HepG2 (cell line): ENCODE measurements around the gene TMEM74B. TPM values are rescaled to one million over a fixed set of nuclear protein-coding genes. Genes with fewer than 3 reads are reported as not detected.
A peak's percentile ranks its signal among the peaks of the same experiment; 100 is the strongest.

Source experiments
- ATAC-seq: fragments of 200-7000 bp; cut with Tn5 transposase; 3 replicates; pipeline ENCODE4 v1.9.1; 2020; ENCODE audit warnings: mild to moderate bottlenecking, moderate library complexity
- BruUV-seq: library from RNA; stranded (reverse); fragments of 400-500 nt; replicated peaks from 2 replicates; lab custom pipeline; 2021; lab: Mats Ljungman, UMichigan
- CTCF ChIA-PET: fragments of 300-600 bp; formaldehyde crosslinking; extraction: SDS; loops from one replicate; lab custom pipeline; 2021; ENCODE audit warnings: low total read pairs, inconsistent platforms, low intra/inter-chr PET ratio; lab: Yijun Ruan, JAX
- POLR2A ChIA-PET: fragments of 350-600 bp; sonication (Branson Sonifier 250); formaldehyde crosslinking; loops from one replicate; lab custom pipeline; 2020; ENCODE audit warnings: antibody characterized with exemption, inconsistent platforms; lab: Yijun Ruan, JAX
- DNase-seq: peaks from one replicate; pipeline ENCODE4 v3.0.0-alpha.2; 2015; ENCODE audit warnings: low spot score
- FAIRE-seq: peaks from 3 replicates; lab custom pipeline; 2011; peaks lifted over from hg19 to GRCh38; lab: Jason Lieb, UNC
- H2AFZ ChIP-seq: one replicate; pipeline ENCODE4 v1.6.1; 2011; ENCODE audit warnings: low read length, inconsistent platforms
- H3K27ac ChIP-seq: fragments of 300-600 bp; 3 replicates; pipeline ENCODE4 v1.8.0; 2011; ENCODE audit warnings: mixed run types, mild to moderate bottlenecking, mixed read lengths, low read length, inconsistent platforms; ENCODE audit not compliant: insufficient read depth; ENCODE audit errors: extremely low read length
- H3K27me3 ChIP-seq, 2 experiments: fragments of 200-600 bp in 1 of 2; 2 replicates in 1 of 2; 3 replicates in 1 of 2; pipeline versions ENCODE4 v1.6.0 to v1.8.0; 2011; ENCODE audit warnings: low read length in 2 of 2, mild to moderate bottlenecking in 2 of 2, moderate library complexity in 2 of 2, inconsistent platforms in 1 of 2; ENCODE audit not compliant: insufficient read depth in 2 of 2, control insufficient read depth in 1 of 2
- H3K36me3 ChIP-seq, 2 experiments: fragments of 200-600 bp in 1 of 2; replicated peaks in 1 of 2; 2 replicates in 1 of 2; 3 replicates in 1 of 2; pipeline versions ENCODE4 v1.5.1 to v1.8.0; 2011; ENCODE audit warnings: low read length in 2 of 2, inconsistent platforms in 1 of 2; ENCODE audit not compliant: insufficient read depth in 2 of 2, control insufficient read depth in 1 of 2
- H3K4me1 ChIP-seq: 2 replicates; pipeline ENCODE4 v1.5.1; 2012; ENCODE audit warnings: low read length, inconsistent platforms; ENCODE audit not compliant: insufficient read depth
- H3K4me2 ChIP-seq: 2 replicates; pipeline ENCODE4 v1.6.0; 2011; ENCODE audit warnings: low read depth, low read length, inconsistent platforms
- H3K4me3 ChIP-seq, 3 experiments: fragments of 200-600 bp in 1 of 3; sonication (generic), shearing (Covaris generic) in 1 of 3; replicated peaks in 1 of 3; 2 replicates each; pipeline ENCODE4 v1.5.1; 2011 to 2016; ENCODE audit warnings: low read length in 3 of 3, inconsistent platforms in 2 of 3, low read depth in 2 of 3, mild to moderate bottlenecking in 2 of 3, control low read depth in 1 of 3, mixed read lengths in 1 of 3; ENCODE audit not compliant: insufficient read depth in 1 of 3
- H3K79me2 ChIP-seq: one replicate; pipeline ENCODE4 v1.6.1; 2011; ENCODE audit warnings: low read length, inconsistent platforms; ENCODE audit not compliant: insufficient read depth
- H3K9ac ChIP-seq: 2 replicates; pipeline ENCODE4 v1.6.0; 2011; ENCODE audit warnings: mild to moderate bottlenecking, low read depth, low read length, inconsistent platforms; ENCODE audit not compliant: insufficient read depth
- H3K9me3 ChIP-seq: 2 replicates; pipeline ENCODE4 v1.5.1; 2012; ENCODE audit warnings: mild to moderate bottlenecking, low read length
- H4K20me1 ChIP-seq: 2 replicates; pipeline ENCODE4 v1.6.0; 2011; ENCODE audit warnings: inconsistent platforms, mild to moderate bottlenecking, low read length, moderate library complexity; ENCODE audit not compliant: insufficient read depth
- CEBPB ChIP-seq: IDR thresholded peaks from 2 replicates; pipeline ENCODE4 v1.6.1; 2011; ENCODE audit warnings: low read depth, low read length, improper control_type of control experiment, borderline replicate concordance
- ISL2 ChIP-seq: sonication (generic); formaldehyde crosslinking; IDR thresholded peaks from 2 replicates; pipeline ENCODE4 v1.5.0; 2020; ENCODE audit warnings: missing genetic modification reagents
- KDM4B ChIP-seq: sonication (generic); formaldehyde crosslinking; IDR thresholded peaks from 2 replicates; pipeline ENCODE4 v1.4.0; 2020; ENCODE audit warnings: missing genetic modification reagents
- MIER2 ChIP-seq: IDR thresholded peaks from 2 replicates; pipeline ENCODE4 v1.6.1; 2016; ENCODE audit warnings: missing biosample characterization, missing genetic modification reagents
- POLR2A ChIP-seq, 2 experiments: IDR thresholded peaks; 2 replicates each; pipeline ENCODE4 v1.6.1; 2011; ENCODE audit warnings: low read depth in 2 of 2, low read length in 2 of 2, mild to moderate bottlenecking in 1 of 2, moderate library complexity in 1 of 2; ENCODE audit not compliant: insufficient read depth in 1 of 2
- POLR2AphosphoS2 ChIP-seq: IDR thresholded peaks from 2 replicates; pipeline ENCODE4 v1.6.1; 2011; ENCODE audit warnings: low read depth, low read length, improper control_type of control experiment
- RBM22 ChIP-seq: fragments of 200-400 bp; formaldehyde crosslinking; optimal IDR thresholded peaks from 2 replicates; pipeline ENCODE3; 2017; ENCODE audit warnings: mild to moderate bottlenecking, low read length, moderate library complexity
- SIX4 ChIP-seq: sonication (generic); formaldehyde crosslinking; IDR thresholded peaks from 2 replicates; pipeline ENCODE4 v1.4.0; 2020; ENCODE audit warnings: missing genetic modification reagents
- SOX13 ChIP-seq, 3 experiments: fragments of 450-650 bp in 1 of 3; sonication (generic) in 1 of 3; formaldehyde crosslinking in 1 of 3; IDR thresholded peaks in 2 of 3; conservative IDR thresholded peaks in 1 of 3; 2 replicates each; pipeline versions ENCODE4 v1.5.0 to v1.6.1; 2016 to 2020; ENCODE audit warnings: antibody characterized with exemption in 1 of 3, mild to moderate bottlenecking in 1 of 3, missing compliant biosample characterization in 1 of 3, missing genetic modification reagents in 1 of 3, moderate library complexity in 1 of 3
- TMF1 ChIP-seq: sonication (generic); formaldehyde crosslinking; IDR thresholded peaks from 2 replicates; pipeline ENCODE4 v1.8.1; 2022; ENCODE audit warnings: low read depth, missing genetic modification reagents
- ZBTB7B ChIP-seq: sonication (generic); formaldehyde crosslinking; IDR thresholded peaks from 2 replicates; pipeline ENCODE4 v1.4.0; 2020; ENCODE audit warnings: missing genetic modification reagents
- ZFAT ChIP-seq: sonication (generic); formaldehyde crosslinking; conservative IDR thresholded peaks from 2 replicates; pipeline ENCODE4 v1.8.1; 2023; ENCODE audit warnings: missing genetic modification reagents, inconsistent platforms
- ZFP91 ChIP-seq: sonication (generic); formaldehyde crosslinking; IDR thresholded peaks from 2 replicates; pipeline ENCODE4 v1.9.0; 2022; ENCODE audit warnings: missing genetic modification reagents, mild to moderate bottlenecking, borderline replicate concordance
- ZNF101 ChIP-seq: sonication (generic); formaldehyde crosslinking; IDR thresholded peaks from 2 replicates; pipeline ENCODE4 v1.4.0; 2020; ENCODE audit warnings: mild to moderate bottlenecking, low read depth, missing genetic modification reagents, borderline replicate concordance
- ZNF354B ChIP-seq: sonication (generic); formaldehyde crosslinking; IDR thresholded peaks from 2 replicates; pipeline ENCODE4 v1.8.0; 2022; ENCODE audit warnings: mild to moderate bottlenecking, missing genetic modification reagents
- ZNF484 ChIP-seq: sonication (generic); formaldehyde crosslinking; IDR thresholded peaks from 2 replicates; pipeline ENCODE4 v1.5.1; 2020; ENCODE audit warnings: mild to moderate bottlenecking, low read depth, missing genetic modification reagents, borderline replicate concordance
- ZNF776 ChIP-seq: sonication (generic); formaldehyde crosslinking; IDR thresholded peaks from 2 replicates; pipeline ENCODE4 v1.4.0; 2020; ENCODE audit warnings: mild to moderate bottlenecking, missing genetic modification reagents
- ZSCAN30 ChIP-seq: sonication (generic); formaldehyde crosslinking; IDR thresholded peaks from 2 replicates; pipeline ENCODE4 v1.5.0; 2020; ENCODE audit warnings: mild to moderate bottlenecking, missing genetic modification reagents
- WGBS: methylation state at CpG from one replicate; pipeline ENCODE4 v1.1.6; 2017; ENCODE audit warnings: low lambda C conversion rate; 5-methylcytosine and 5-hydroxymethylcytosine counted together
- in situ Hi-C: cut with HindIII; loops from 2 replicates; pipeline ENCODE4 v1.10.0; 2017; ENCODE audit warnings: low pct_unique_long_range_greater_than_20kb; ENCODE audit not compliant: extremely low pct_ligation_motif_present
- intact Hi-C: fragments of 100-400 bp; cut with micrococcal nuclease; formaldehyde crosslinking; loops from one replicate; pipeline ENCODE4 v1.10.0; 2022; ENCODE audit not compliant: unreplicated experiment
- polyA plus RNA-seq, 8 experiments: library from polyadenylated mRNA; depleted of rRNA in 3 of 8; stranded (reverse) in 7 of 8; unstranded in 1 of 8; fragments of >200 nt; fragmentation: Illumina TruSeq in 4 of 8; extraction: Trizol in 4 of 8; gene quantifications; 2 replicates each; pipeline versions ENCODE4 v1.2.1 to v1.2.3, GENCODE V29; 2011 to 2016; ENCODE audit warnings: low read depth in 4 of 8, missing spikeins in 1 of 8, mixed read lengths in 1 of 8; ENCODE audit not compliant: insufficient read depth in 1 of 8
- total RNA-seq, 5 experiments: library from RNA; depleted of rRNA; stranded (reverse); fragments of >200 nt; fragmentation: Illumina TruSeq; extraction: Trizol; gene quantifications; 2 replicates each; pipeline ENCODE4 v1.2.3, GENCODE V29; 2016; ENCODE audit warnings: low read depth in 1 of 5

TMEM74B gene
- total and polyA plus RNA-seq, 2 of the 13 experiments (the other 11 are each of a cell fraction or from before 2014, with no cell fraction given): 4.7 to 18.4 TPM

- Histone ChIP-seq H4K20me1 (peaks cover 20% of the 10 kb centered on the region; the same call in 1 of the 2 replicates), H3K4me3 (no peak overlapping the region), H3K9me3 (no peaks in the 10 kb centered on the region), H2AFZ (no peak overlapping the region), H3K27me3 (no peaks in the 10 kb centered on the region), H3K9ac (no peak overlapping the region), H3K36me3 (peaks cover 49 to 78% of the 10 kb centered on the region in 2 experiments), H3K4me1 (peaks cover 16% of the 10 kb centered on the region), H3K4me2 (no peak overlapping the region), H3K27ac (no peak overlapping the region), H3K79me2 (no peaks in the 10 kb centered on the region)
- BruUV-seq: no TSS peak
- WGBS: 97% methylated on average over 5 of the region's 5 CpGs
- ATAC-seq (no peak), DNase-seq (no peak), FAIRE-seq (no peak)
- TF ChIP-seq POLR2AphosphoS2: 0 out of 2 replicates have a peak, but pooled peaks have one; percentile 27
- TF ChIP-seq ZFAT (CRISPR knock-in tag): no peak
- TF ChIP-seq RBM22: peak; percentile 64
- TF ChIP-seq POLR2A (IDR thresholded peaks at IDR 0.05; ENCODE audit: insufficient read depth in 1 of 2, low read depth in 2 of 2, low read length in 2 of 2): peak in 1 of 2 experiments; percentile 52; a peak in 1 of 4 replicates
- no peak for TF ChIP-seq ZBTB7B (CRISPR knock-in tag)
- intact Hi-C loops: no loop called here
- in situ Hi-C loops: no loop called here
- POLR2A ChIA-PET: no interaction called here
- CTCF ChIA-PET: no interaction called here
Observed at GRCh38 chr20:1169224-1169623, 15.6 kb downstream of the TMEM74B start.

GRCh38 chr20:1166948-1167720 lies 17.6 kb downstream of the TMEM74B start:
- peak; percentile 42 for FAIRE-seq
- no peaks in the 10 kb centered on the region for H3K9me3 ChIP-seq
- H3K27ac ChIP-seq: no peak overlapping the region
- no peak overlapping the region for H3K4me3 ChIP-seq
- H4K20me1 ChIP-seq: peaks cover 14% of the 10 kb centered on the region; the same call in 1 of the 2 replicates
- H3K4me1 ChIP-seq: peaks cover 16% of the 10 kb centered on the region
- intact Hi-C loops: no loop called here
- in situ Hi-C loops: no loop called here
- H2AFZ ChIP-seq: no peak overlapping the region
- H3K36me3 ChIP-seq: peaks cover 63 to 93% of the 10 kb centered on the region in 2 experiments
- 97% methylated on average over 1 of the region's 1 CpG for WGBS
- CTCF ChIA-PET: no interaction called here
- H3K27me3 ChIP-seq: no peaks in the 10 kb centered on the region
- POLR2A ChIA-PET: no interaction called here
- no TSS peak for BruUV-seq
- DNase-seq: no peak
- H3K4me2 ChIP-seq: no peak overlapping the region
- no peak for ATAC-seq
- no peaks in the 10 kb centered on the region for H3K79me2 ChIP-seq
- no peak overlapping the region for H3K9ac ChIP-seq
- no peak for TF ChIP-seq ZNF101 (CRISPR knock-in tag)
- no peak for TF ChIP-seq CEBPB
- no peak for TF ChIP-seq MIER2 (CRISPR knock-in tag)
- TF ChIP-seq ZFP91 (CRISPR knock-in tag): no peak
- TF ChIP-seq SOX13 (IDR thresholded peaks at IDR 0.05): no peak
- TF ChIP-seq SOX13 (CRISPR knock-in tag; conservative IDR thresholded peaks at IDR 0.05 in 1 of 2, IDR thresholded peaks at IDR 0.05 in 1 of 2): no peak
- no peak for TF ChIP-seq SIX4 (CRISPR knock-in tag)
- TF ChIP-seq ZSCAN30: no peak
- TF ChIP-seq KDM4B: no peak
- no peak for TF ChIP-seq TMF1 (CRISPR knock-in tag)
- TF ChIP-seq ISL2 (CRISPR knock-in tag): no peak
- no peak for TF ChIP-seq ZNF484 (CRISPR knock-in tag)
- TF ChIP-seq ZNF354B (CRISPR knock-in tag): no peak
- no peak for TF ChIP-seq ZNF776 (CRISPR knock-in tag)
